Measurements from ENCODE around the gene FAM47C. TPM values are rescaled to one million over a fixed set of nuclear protein-coding genes. Genes with fewer than 3 reads are reported as not detected.
A peak's percentile ranks its signal among the peaks of the same experiment; 100 is the strongest.
"Not testable (repeated sequence)": the region's sequence is repeated elsewhere in the genome, so short reads cannot be mapped to it uniquely, and the experiment has no call there.

FAM47C gene
- not detected in 2 replicates for total RNA-seq (2014; rRNA removed; shearing (Covaris generic); ENCODE audit: low replicate concordance)

DNA sequence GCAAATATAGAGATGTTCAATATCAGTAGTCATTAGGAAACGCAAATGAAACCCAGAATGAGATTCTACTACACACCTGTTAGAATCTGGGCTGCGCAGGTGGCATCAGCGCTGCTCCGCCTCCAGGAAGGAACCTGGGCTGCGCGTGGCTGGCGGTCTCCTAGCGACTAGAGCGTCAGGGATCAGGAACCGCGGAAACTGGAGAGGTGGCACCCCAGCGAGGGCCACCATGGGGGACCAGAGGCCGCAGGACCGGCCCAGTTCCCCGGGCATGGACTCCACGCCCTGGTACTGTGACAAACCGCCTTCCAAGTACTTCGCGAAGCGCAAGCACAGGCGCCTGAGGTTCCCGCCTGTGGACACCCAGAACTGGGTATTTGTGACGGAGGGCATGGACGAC is at the start of gene FAM47C:
FAM47C (plus strand) TSS at position 185 of the 400 bp plus-strand sequence; CDS start at position 230, 45 bp downstream.
- DNase-seq (ENCODE audit: low read depth); in situ Hi-C loops (cut with HindIII; ENCODE audit: low pct_unique_long_range_greater_than_20kb, low sequenced_read_pairs): not testable (repeated sequence)

DNA sequence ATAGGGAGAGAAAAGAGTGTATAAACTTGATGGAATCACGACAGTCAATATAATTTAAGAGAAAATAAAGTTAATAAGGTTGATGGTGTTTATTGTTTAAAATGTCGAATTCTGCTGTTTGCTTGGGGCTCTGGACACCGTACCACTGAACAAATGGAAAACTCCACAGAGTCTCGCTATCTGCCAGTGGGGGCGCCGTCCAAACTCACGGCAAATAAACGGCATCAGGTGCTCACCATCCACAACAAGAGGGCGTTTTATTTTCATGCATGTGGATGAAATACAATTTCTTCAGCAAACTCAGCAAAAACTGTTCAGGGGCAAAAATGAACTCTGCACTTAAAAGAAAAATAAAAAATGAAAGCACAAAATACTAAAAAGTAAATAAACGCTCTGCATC is 46.6 kb upstream of the FAM47C start:
- in situ Hi-C loops (cut with HindIII; ENCODE audit: low pct_unique_long_range_greater_than_20kb, low sequenced_read_pairs) = no loop called here
- DNase-seq (ENCODE audit: low read depth) = no peak

DNA sequence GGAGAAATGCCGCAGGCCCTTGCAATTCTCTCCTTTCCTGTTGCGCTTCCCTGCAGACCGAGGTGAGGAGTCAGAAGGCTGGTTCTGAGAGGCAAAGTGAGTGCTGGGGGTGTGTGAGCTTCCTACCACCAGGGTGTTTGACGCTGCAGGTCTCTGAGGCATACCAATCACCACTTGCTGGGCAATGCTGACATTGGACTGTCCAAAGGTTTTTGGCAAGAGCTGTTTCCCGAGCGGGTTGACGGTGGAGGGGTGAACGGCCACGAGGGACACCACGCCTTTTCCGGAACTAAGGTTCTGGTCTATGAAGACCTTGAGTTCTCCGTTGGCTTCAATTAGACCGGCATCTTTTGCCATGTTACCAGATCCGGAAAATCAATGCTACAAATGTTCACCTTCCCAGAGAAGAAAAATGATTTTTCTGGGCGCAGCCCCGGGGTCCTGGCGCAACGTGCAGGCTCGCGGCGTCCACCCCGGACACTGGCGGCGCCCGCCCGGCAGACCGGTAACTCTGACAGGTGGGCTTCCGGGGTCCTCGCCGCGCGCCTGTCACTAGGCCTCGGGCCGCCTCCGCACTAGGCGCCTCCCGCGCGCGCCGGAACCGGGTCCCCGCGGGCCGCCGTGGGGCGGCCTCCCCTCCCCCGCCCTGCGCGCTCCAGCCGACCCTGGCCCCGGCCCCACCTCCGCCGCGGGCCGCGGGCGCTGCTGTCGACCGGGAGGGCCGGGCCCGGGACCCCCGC is 44.9 kb upstream of the FAM47C start:
- no peak for DNase-seq (ENCODE audit: low read depth)
- in situ Hi-C loops (cut with HindIII; ENCODE audit: low pct_unique_long_range_greater_than_20kb, low sequenced_read_pairs) = no loop called here

DNA sequence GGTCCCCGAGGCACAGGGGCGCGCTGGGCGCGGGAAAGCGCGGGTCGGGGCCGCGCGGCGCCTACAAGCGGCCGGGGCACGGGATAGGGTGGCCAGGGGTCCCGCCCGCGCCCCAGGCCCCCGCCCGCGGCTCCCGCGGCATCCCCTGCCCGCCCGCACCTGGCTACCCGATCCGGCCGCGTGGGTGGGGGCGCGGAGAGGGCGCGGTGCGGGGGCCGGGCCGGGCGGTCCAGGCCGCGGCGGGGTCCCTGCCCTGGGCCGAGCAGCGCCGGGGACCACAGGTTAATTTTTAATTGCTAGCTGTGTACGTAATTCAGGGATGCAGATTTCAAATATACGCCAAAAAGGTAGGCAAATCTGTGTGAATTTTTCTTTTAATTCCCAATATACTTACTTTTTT is 44.3 kb upstream of the FAM47C start:
- in situ Hi-C loops (cut with HindIII; ENCODE audit: low pct_unique_long_range_greater_than_20kb, low sequenced_read_pairs) = no loop called here
- no peak for DNase-seq (ENCODE audit: low read depth)

DNA sequence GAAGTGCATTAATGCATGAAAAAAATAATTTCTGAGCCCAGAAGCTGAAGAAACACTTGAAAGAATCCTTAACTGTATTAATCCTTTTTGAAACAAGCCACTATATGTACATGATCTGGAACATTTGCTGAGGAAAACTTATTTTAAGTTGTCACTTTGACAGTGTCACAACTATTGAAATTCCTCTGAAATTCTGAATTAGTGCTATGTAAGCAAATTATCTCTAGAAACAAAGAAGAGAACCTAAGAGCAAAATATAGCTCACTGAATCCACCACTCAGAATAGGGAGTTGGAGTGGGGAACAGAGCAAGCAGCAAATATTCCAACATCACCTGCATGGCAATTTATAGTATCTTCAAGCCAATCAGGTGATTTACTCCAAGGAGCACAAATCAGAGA is 34.6 kb upstream of the FAM47C start:
- in situ Hi-C loops (cut with HindIII; ENCODE audit: low pct_unique_long_range_greater_than_20kb, low sequenced_read_pairs) = no loop called here
- DNase-seq (ENCODE audit: low read depth) = no peak

DNA sequence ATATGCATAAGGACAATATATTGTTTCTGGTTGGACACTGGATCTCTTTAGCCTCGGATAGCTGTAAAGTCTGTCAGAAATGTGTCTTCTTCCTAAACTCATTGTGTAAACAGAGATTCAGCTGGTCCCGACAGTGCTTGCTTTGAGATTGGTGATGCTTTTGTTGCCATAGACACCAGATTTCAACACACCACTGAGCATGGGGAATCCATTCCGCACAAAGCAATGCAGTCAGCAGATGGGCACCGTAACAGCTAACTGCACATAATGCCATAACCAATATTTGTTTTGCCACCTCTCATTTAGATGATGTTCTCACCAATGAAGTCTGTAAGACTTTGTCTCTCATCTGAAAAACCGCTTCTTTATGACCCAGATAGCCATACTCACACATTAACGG is 33.3 kb upstream of the FAM47C start:
- in situ Hi-C loops (cut with HindIII; ENCODE audit: low pct_unique_long_range_greater_than_20kb, low sequenced_read_pairs) = no loop called here

DNA sequence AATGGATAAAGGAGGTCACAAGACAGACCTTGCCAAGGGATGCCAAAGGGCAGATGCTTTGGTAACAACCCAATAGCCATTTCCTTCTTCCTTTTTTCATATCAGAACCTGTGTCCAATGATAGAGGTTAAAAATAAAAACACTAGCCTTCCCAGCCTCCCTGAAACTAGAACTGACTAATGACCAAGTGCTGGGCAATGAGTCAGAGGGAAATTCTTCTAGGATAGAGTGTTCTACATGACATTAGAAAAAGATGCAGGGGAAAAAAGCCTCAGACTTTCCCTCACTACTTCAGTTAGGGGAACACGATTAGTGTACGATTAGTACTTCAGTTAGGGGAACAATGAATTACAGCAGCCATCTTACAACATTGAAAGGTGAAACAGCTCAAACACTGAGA is 29.3 kb upstream of the FAM47C start:
- in situ Hi-C loops (cut with HindIII; ENCODE audit: low pct_unique_long_range_greater_than_20kb, low sequenced_read_pairs) = no loop called here
- DNase-seq (ENCODE audit: low read depth) = peak; percentile 25

More for the DNA sequence above, 33.3 kb upstream of the FAM47C start:
- no peak for DNase-seq (ENCODE audit: low read depth)

DNA sequence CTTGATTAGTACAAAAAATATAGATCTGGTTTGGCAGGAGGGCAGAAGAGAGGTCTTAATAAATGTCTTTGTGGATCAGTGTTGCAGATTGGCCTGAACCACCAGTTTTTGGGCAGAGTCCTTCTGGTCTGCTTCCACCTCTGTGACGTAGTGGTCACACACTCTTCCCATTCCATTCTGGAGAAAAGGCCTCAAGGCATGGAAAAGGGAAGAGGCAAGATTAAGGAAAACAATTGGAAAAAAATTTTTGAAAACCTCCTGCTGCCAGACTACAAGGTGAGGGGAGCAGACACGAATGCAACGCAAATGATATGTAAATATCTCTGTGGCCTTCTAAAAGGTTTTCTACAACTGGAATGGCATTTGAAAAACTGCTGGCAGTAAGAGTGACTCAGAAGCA is 24.3 kb upstream of the FAM47C start:
- in situ Hi-C loops (cut with HindIII; ENCODE audit: low pct_unique_long_range_greater_than_20kb, low sequenced_read_pairs) = no loop called here
- DNase-seq (ENCODE audit: low read depth) = no peak

DNA sequence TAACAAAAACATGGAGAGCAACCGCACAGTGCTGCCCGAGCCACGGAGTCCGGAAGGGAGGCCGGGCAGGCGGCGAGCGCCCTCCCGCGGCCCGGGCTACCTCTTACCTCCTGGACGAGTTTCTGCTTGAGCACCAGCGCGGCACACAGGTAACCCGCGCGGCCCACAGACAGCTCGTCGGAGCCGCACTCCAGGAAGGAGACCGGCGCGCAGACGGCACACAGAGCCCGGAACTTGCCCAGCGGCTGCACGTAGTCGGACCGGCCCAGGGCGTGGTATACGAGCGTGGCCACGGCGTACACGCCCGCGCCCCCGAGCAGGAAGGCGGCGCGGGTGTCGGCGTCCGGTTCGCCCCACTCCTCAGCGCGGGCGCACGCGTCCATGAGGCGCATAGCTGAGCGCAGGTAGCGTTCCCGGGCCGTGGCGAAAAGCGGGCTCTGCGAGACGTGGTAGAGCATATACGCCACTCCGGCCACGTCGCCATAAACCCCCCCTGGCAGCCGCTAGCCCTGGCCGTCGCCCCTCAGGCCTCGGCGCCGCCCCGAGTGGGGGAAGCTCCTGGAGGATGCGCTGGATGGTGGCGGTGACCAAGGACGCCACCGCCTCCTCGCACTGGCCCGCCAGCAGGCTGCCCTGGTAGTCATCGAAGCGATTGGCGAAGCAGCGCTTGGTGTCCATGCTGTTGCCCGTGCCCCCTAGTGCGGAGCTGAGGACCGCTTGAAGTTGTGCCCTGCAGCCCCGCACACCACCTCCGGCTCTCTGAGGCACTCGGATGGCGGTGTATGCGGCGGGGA is 22.6 kb upstream of the FAM47C start:
- DNase-seq (ENCODE audit: low read depth); in situ Hi-C loops (cut with HindIII; ENCODE audit: low pct_unique_long_range_greater_than_20kb, low sequenced_read_pairs): not testable (repeated sequence)

DNA sequence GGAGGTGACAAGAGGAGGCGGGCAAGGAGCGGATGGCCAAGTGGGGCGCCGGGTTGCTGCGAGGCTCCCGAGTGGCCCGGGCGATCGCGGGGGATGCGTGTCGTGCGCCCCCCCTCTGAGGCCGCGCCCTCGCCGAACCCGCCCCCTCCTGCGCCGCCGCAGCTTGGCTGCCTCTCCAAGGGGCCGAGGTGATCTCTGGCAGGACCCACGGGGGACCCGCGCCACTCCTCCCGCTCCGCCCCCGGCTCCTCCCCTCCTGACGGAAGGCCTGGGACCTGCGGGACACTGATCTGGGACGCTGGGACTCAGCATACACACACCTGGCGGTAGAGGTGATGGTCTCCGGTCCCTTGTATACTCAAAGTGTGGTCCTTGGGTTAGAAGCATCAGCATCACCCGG is 21.9 kb upstream of the FAM47C start:
- DNase-seq (ENCODE audit: low read depth) = no peak
- in situ Hi-C loops (cut with HindIII; ENCODE audit: low pct_unique_long_range_greater_than_20kb, low sequenced_read_pairs) = no loop called here

DNA sequence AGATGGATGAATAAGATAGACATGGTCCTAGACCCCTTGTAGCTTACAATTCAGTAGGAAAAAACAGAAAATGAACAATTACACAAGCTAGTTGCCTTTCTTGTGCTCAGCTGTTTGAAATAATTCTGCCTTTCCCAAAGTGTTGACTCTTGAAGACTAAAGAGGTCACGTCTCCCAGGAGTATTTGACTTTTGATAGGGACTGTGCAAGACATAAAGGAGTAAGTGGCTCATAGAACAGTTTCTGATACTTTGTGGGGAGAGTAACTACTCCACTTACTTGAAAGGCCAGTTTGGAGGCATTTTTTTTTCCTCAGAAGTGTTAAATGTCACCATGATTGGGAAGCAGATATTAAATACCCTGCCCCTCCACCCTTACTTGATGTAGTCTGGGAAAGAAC is 21.0 kb upstream of the FAM47C start:
- in situ Hi-C loops (cut with HindIII; ENCODE audit: low pct_unique_long_range_greater_than_20kb, low sequenced_read_pairs); DNase-seq (ENCODE audit: low read depth): not testable (repeated sequence)

DNA sequence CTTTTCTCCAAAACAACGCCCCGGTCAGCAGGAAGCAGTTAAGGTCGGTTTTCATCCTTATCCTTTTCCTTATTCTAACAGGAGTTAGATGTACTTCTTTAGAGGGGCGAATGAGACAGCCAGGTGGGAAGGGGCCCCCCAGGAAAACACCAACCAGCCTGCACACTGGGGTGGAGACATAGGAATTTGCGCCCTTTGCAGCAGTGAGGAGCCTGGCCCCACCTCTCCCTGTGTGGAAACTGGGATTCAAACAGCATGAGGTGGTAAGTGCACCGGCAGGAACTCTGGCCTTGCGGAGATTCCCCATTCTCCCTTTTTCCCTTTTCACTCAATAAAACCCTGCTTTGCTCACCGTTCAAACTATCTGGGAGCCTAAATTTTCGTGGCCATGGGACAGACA is 8.0 kb upstream of the FAM47C start:
- DNase-seq (ENCODE audit: low read depth) = no peak
- in situ Hi-C loops (cut with HindIII; ENCODE audit: low pct_unique_long_range_greater_than_20kb, low sequenced_read_pairs) = no loop called here

DNA sequence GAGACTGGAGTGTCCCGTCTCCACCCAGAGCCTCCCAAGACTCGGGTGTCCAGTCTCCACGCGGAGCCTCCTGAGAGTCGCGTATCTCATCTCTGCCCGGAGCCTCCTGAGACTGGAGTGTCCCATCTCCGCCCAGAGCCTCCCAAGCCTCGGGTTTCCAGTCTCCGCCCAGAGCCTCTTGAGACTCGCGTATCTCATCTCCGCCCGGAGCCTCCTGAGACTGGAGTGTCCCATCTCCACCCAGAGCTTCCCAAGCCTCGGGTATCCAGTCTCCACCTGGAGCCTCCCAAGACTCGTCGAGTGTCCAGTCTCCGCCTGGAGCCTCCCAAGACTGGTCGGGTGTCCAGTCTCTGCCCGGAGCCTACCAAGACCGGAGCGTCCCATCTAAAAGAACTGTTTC is 2.3 kb downstream of the FAM47C start:
- no peak for DNase-seq (ENCODE audit: low read depth)
- in situ Hi-C loops (cut with HindIII; ENCODE audit: low pct_unique_long_range_greater_than_20kb, low sequenced_read_pairs) = no loop called here

DNA sequence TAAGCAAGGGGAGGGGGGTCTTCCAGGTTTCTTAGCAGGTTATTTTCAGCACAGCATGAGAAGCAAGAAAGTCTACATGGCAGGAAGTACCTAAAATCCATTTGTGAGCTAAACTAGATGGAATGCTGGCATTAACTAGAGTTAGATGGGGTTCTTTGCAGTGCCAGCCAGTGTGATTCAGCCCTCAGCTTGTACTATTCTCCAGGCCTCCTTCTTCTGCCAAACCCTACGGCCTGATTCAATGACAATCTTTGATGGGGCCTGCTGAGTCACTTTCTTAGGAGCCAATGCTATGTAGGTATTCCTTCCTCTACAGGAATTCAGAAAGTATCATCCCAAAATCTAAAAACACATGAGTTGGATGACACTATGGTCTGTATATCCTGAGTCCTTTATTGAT is 26.1 kb downstream of the FAM47C start:
- DNase-seq (ENCODE audit: low read depth); in situ Hi-C loops (cut with HindIII; ENCODE audit: low pct_unique_long_range_greater_than_20kb, low sequenced_read_pairs): not testable (repeated sequence)

DNA sequence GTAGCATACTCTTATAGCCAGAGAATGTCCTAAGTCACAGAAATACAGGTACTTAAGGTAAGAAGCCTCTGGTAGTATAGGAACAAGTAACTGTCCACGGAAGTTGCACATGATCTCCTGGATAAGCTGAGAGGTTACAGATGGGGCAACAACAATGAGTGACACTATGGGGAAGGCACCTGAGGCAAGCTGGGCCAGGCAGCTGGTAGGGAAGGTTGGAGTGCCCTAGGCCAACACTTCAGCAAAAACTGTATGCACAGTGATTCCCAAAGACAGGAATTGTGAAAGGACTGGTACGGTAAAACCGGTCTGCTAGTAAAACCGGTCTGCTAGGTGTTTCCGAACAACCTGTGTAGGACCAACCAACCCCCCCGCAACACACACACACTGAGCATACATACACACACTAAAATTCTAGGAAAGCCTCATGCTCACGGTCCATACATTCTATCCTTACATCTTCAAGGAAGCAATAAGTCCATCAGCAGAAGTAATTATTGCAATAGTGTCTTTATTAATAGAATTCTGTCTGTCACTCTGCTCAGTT is 28.6 kb downstream of the FAM47C start:
- DNase-seq (ENCODE audit: low read depth); in situ Hi-C loops (cut with HindIII; ENCODE audit: low pct_unique_long_range_greater_than_20kb, low sequenced_read_pairs): not testable (repeated sequence)

DNA sequence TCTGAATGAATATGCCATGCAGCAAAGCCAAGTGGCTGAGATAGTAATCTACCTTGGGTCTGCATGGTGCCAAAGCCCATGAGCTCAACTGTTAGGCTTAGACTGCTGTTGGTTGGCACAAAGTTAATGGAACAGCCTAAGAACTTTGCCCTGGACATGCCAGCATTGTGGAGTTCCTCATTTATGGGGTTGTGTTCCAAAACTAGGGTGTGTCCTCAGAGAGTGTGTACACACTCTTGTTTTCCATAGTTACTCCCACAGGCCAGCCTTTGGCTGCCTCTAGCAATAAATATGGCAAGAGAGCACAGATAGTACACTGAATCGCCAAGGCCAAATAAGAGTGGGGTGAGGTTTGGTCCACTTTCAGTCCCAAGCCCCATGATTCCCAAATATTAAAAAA is 30.6 kb downstream of the FAM47C start:
- in situ Hi-C loops (cut with HindIII; ENCODE audit: low pct_unique_long_range_greater_than_20kb, low sequenced_read_pairs); DNase-seq (ENCODE audit: low read depth): not testable (repeated sequence)

DNA sequence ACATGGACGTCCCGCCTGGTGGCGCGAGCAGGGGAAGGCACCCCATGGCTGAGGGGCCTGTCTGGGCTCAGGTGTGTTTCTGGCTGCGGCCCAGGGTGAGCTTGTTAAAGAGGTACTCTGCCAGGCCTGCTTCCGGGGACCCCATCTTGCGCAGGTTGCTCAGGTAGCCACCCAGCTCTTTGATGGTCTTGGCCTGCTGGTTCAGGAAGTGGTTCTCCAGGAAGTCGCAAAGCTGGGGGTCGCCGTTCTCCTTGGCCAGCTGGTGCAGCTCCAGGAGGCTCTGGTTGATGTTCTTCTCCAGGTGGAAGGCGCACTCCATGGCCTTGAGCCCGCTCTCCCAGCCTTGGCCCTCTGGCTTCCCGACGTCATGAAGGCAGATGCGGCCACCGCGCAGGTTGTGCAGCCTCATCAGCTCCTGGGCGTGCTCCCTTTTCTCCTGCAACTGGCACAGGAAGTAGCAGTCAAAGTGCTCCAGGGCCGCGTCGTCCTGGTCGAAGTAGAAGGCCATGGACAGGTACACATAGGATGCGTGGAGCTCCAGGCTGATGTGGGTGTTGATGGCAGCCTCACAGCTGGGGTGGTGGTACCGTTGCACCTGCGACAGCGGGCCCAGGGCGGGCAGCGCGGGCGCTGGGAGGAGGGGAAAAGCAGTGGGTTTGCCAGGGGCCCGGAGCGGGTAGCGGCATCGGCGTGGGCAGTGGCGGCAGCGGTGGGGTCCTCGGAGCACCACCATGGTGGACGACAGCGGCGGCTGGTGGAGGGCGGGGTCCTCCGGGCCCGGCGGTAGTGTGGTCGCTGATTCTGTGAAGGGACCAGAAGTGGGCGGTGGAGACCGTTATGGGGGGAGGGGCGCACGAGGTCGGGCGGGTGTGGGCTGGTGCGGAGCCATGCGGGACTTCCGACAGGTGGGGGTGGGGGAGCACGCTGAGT is 35.1 kb downstream of the FAM47C start:
- DNase-seq (ENCODE audit: low read depth); in situ Hi-C loops (cut with HindIII; ENCODE audit: low pct_unique_long_range_greater_than_20kb, low sequenced_read_pairs): not testable (repeated sequence)

DNA sequence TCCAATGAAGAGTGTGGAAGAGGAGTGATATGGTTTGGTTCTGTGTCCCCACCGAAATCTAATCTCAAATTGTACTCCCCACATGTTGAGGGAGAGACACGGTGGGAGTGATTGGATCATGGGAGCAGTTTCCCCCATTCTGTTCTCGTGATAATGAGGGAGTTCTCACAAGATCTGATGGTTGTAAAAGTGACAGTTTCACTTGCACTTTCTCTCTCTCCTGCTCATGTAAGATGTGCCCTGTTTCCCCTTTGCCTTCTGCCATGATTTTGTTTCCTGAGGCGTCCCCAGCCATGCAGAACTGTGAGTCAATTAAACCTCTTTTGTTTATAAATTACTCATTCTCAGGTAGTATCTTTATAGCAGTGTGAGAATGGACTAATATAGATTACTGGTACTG is 39.6 kb downstream of the FAM47C start:
- in situ Hi-C loops (cut with HindIII; ENCODE audit: low pct_unique_long_range_greater_than_20kb, low sequenced_read_pairs) = no loop called here
- no peak for DNase-seq (ENCODE audit: low read depth)
